DND-41 (cell line): Measurements from ENCODE around the gene KCTD18.

Source experiments
- CTCF ChIP-seq: IDR thresholded peaks from 2 replicates; pipeline ENCODE4 v1.5.1; 2012; ENCODE audit warnings: borderline replicate concordance, low read length, moderate library complexity, mild to moderate bottlenecking; ENCODE audit not compliant: poor library complexity, severe bottlenecking; ENCODE audit errors: extremely low read depth
- EZH2 ChIP-seq: IDR thresholded peaks from 3 replicates; pipeline ENCODE4 v1.6.1; 2012; ENCODE audit warnings: borderline replicate concordance, low read depth, mild to moderate bottlenecking, moderate library complexity, low read length, inconsistent platforms; ENCODE audit not compliant: severe bottlenecking

DNA sequence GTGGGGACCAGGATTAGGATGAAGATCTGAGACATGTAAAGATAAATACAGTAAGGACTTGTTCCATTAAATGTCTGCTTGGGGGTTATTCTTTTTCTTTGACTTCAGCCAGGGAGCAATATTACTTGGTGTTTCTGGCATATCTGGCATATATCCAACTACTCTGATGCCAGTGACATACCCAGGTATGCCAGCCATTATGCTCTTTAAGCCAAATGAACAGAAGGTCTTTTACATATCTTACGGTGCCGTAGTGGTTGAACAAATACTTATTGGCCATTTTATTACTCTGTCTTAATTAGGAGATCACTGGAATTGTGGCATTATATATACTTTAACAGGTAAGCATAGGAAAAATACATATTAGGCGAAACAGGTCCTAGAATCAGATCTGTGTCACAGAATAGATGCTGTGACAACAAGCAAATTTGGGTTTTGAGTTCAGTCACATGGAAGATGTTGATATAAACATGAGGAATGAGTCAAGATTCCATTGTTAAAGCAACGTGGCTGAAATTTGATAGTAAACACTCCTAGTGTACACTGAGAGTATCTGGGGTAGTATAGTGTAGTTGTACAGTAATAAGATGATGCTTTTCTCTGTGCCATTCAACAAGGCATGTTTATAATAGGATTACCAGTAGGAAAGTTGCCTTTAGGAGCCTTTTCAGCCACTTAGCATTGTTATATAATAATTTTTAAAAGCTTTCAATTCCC, 62.6 kb downstream of the KCTD18 start:
- no peak for TF ChIP-seq CTCF
- TF ChIP-seq EZH2, result no peak
